GM21390 (cell line): Measurements from ENCODE around the gene GULP1.

Source experiments
- ATAC-seq: cut with Tn5 transposase; IDR thresholded peaks from one replicate; pipeline ENCODE4 v1.9.1; 2021; ENCODE audit not compliant: unreplicated experiment

Gene GULP1

DNA sequence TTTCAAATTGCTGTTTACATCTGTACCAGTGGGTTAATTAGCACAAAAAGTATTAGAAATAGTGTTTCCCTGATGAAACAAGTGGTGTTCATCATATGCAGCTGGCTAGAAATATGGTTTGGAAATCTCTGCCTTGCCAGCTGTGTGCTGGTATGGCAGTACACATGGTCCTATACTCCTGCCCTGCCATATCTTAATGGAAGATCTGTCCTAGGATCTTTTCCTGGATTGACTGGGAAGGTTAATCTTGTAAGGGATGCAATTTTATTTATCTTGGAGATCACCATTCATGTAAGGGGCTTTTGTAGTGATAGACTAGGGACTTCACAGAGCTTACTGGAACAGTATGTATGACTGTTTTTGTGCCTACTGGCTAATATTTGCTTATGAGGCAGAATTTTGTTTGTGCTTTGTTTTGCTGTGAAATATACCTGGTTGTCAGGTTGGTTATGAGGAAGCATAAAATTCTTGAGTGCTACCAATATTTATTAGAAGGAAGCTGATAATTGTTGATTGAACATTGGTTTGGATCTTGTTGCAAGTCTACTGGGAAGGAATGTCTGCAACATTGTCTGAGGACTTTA is 73.5 kb downstream of the GULP1 start:
- no peak for ATAC-seq

DNA sequence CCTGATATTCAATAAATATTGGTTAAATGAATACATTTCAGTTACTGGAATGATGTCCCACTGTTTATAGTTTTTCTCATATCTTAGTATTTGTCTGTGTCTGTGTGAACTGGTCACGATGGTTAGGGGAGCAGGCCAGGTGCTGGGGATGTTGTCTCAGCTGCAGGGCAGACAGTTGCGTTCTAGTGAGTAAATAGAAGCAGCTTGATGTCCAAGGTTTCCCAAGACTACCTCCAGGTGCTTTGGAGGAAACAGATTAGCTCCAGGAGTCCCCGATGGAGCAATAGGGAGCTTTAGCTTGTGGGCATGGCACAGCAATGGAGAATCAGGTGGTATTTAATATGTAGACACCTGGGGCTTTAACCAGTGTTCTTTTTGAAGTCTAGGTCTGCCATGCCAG is 75.5 kb downstream of the GULP1 start:
- no peak for ATAC-seq

DNA sequence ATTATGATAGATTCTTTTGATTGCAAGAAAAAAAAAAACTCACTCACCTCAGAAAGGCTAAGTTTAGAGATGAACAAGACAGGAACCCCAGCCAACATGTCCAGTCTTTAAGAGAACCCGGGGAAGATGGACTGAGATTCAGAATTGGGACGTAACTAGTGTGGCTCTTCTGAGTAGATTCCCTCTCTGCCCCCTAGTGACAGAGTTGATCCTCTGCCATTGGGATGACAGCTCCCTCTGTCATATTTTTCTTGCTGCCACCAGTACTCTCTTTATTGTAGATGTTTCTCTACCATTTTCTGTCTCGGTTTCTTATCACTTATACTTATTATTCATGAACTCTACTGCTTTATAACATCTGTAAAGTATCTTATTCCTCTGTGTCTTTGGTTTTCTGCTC is 77.7 kb downstream of the GULP1 start:
- ATAC-seq, result peak; percentile 84

DNA sequence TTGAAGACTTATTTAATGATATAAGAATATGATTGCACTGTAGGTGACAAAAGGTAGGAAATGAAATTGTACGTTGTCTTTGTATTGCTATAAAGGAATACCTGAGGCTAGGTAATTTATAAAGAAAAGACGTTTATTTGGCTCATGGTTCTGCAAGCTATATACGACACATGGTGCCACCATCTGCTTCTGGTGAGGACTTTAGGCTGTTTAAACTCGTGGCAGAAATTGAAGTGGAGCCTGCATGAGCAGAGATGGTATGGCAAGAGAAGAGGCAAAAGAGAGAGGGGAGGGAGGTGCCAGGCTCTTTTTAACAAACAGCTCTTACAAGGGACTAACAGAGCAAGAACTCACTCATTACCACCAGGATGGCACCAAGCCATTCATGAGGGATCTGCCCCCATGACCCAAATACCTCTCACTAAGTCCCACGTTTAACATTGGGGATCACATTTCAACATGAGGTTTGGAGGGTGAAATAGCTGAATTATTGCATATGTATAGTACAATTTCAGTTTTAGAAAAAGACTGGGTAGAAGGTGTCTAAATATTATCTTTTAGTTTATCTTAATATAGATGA is 86.8 kb downstream of the GULP1 start:
- ATAC-seq, result no peak

DNA sequence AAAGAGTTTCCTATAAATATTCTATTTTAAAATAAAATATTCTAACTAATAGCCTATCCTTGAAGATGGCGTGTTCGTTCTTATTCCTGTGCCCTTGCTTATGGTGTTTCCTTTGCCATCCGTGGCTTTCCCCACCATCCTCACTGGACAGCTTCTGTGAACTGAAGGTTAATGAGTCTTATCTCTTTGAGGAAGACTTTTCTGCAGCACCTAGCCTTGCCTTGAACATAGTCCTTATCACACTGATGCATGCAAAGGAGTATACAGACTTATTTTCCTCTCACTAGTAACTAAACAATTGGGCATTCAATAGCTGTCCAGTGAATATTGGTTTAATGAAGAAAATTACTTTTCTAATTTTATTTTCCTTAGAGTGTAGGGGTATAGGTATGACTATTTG is 88.1 kb downstream of the GULP1 start:
- no peak for ATAC-seq

DNA sequence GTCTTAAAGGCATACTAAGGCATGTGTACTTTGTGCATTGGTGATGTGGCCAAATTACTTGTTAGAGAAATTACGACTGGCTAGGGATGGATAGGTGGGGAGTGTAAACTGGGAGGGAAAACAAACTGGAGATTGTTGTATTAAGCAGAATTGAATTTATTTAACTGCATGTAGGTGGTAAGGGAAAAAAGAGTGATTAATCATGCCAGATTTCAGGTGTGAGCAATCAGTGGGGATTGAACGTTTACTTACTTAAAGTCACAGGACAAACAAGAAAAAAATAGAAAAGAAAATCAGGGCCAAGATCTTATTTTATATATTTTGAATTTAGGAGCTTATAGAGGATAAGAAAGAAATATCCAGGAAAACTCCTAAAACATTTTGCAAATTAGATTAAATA is 88.6 kb downstream of the GULP1 start:
- ATAC-seq, result no peak

DNA sequence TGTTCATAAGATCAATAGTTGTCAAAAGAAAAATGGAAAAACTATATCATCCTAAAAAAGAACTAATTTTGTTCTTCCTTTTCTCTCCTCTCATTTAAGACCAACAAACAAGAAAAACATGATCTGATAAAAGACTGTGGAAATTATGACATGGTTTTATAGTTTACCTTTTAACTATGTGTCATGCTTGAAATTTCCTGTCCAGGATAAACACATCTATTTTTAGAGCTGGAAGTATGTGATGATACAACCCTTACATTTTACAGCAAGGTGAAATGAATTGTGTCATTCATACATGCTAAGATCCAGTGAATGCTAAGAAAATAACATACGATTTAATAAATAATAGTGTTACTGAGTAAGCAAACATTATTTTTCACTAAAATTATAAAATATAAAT is 89.9 kb downstream of the GULP1 start:
- no peak for ATAC-seq

DNA sequence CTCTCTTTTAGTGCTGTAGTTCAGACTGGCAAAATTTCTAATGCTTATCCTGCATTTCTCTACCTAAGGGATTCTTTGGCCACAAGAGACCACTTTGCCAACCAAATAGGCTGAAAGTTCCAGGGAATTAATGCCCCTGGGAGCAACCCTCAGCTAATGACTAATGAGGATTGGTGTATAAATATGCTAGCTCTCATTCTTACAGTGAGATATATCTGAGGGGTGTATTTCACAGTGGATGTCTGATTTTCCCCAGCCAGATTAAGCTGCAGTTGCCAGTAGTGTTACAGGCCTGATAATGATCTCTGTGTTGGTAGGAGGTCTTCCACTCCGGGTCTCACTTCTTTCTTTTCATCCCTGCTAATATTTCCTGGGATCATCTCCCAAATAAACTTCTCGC is 90.4 kb downstream of the GULP1 start:
- no peak for ATAC-seq

DNA sequence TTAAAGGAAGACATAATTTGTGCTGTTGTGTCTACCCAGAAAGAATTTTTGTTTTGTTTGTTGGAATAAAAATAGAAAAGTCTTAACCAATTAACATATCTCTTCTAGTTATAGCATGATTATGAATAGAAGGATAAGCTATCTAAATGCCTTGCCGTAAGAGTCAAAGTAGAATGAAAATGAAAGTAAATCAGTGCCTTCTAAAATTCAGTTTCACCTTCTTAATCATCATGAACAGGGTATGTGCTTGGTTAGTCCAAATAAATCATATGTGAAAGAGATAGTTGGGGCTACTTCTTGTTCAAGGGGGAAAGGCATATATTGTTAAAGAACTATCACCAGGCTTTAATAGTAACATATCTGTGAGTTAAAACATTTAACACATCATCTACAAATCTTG is 91.5 kb downstream of the GULP1 start:
- ATAC-seq, result no peak

DNA sequence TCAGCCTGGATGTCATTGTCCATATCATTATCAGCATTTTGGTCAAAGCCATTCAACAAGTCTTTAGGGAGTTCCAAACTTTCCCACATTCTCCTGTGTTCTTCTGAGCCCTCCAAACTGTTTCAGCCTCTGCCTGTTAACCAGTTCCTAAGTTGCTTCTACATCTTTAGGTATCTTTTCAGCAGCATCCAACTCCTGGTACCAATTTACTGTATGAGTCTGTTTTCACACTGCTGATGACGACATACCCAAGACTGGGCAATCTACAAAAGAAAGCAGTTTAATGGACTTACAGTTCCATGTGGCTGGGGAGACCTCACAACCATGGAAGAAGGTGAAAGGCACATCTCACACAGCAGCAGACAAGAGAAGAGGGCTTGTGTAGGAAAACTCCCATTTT is 94.2 kb downstream of the GULP1 start:
- no peak for ATAC-seq

DNA sequence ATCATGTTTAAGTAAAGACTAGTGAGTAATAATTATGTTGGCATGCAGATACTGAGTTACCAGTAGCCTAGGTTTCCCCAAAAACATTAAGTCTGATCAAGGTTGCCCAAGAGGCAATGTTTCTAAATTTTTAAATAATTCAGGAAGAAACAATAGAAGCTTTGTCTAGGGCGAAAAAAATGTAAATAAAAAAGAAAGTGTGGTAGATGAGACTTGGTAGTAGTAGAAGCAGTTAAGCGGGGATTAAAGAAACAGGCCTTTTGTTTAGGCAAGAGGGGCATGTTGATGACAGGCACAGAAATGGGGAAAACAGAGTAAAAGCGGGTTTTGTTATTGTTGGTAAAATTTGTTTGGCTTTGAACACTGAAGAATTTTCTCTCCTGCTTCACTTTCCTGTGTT is 97.2 kb downstream of the GULP1 start:
- ATAC-seq, result no peak

DNA sequence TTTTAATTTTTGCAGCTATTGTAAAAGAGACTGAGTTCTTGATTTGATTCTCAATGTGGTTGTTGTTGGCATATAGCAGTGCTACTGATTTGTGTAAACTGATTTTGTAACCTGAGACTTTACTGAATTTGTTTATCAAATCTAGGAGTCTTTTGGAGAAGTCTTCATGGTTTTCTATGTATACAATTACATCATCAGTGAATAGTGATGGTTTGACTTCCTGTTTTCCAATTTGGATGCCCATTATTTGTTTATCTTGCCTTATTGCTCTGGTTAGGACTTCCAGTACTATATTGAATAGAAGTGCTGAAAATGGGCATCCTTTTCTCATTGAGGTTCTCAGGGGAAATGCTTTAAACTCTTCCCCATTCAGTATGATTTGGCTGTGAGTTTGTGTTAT is 99.7 kb downstream of the GULP1 start:
- no peak for ATAC-seq

DNA sequence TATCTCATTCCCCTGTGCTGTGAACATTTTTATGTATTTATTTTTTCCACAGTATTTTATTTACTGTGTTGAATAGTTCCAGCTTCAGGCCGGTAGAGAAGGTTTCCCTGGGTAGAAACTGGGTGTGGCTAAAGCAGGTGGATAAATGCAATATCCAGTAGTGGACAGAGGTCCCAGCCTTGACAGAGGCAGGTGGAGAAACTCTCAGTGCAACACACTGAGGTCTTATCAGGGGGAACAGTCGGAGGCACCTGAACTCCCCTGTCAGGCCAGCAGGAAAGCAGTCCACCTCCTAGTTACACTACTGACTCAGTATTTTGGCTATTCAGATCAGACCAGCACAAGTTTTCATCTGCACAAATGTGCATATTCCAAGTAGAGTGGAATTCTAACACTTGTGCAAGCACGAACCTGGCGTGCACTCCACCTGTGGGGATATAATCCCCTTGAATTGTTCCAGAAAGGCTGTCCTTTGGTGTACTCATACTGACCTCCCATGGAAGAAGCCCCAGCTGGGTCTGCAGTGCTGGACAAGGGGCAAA is 103.3 kb downstream of the GULP1 start:
- no peak for ATAC-seq

DNA sequence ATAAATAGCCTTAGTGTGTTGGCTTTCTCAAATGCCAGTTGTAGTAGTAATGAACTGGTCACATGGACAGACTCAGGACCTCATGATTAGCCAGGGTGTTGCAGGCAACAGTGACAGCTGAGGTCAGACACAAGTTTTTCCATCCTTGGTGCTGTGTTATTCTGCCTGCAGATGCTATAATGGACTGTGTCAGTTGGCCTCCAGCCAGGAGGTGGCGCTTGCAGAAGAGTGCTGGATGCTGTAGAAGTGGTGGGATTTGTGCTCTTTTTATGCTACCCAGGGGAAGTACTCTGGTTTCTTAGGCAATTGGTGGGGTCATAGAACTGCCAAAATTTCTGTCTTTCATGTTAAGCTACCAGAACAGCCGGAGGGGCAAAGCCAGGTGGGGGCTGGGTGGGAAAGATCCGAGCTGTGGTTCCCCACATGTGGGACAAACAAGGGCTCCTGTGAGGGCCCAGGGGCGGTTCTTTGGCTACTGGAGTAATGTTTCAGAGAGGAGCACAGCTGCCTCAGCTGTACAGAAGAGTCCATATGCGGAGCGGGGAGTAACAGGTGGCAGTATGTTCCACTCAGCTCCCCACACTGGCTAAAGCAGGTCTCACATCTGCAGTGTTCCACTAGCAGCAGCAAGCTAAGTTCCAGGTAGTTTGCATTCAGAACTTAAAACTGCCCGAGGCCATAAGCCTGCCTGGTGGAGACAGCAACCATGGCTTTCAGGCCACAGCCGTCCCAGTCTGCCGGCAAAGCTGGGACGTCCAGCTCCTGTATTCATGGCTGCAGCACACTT is 104.4 kb downstream of the GULP1 start:
- no peak for ATAC-seq

DNA sequence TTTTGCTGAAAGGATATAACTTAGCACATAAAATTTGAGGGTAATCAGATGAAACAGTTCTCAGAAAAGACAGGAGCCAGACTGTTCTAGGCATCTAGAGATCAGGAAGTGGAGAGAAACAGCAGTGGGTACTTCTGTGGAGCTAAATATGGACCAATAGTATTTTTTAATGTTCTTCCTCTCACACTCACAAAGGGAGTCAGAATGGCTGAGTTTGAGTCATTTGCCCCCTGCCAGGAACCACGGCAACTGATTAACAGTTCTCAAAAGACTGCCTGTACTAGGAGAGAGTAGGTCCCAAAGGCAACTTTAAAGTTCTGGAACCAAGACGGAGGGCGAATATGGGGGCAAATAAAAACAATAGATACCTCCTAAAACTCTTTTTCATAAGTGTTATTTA is 107.5 kb downstream of the GULP1 start:
- no peak for ATAC-seq

DNA sequence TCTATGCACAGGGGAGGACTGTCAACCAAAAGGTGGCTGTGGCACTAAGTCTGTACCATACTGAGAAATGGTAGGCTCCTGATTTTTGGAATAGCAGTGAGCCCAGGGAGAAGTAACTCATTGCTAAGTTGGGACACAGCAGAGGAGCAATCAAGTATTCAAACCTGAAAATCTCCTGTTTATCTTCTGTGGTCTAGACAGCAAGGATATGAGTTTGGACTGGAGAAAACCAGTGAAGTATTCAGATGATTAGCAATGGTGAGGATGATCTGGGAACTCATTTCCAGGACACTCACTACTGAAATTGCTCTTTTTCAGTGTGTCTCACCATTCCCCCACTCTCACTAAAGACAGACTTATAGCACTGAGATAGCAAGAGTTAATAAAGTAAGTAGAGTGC is 112.0 kb downstream of the GULP1 start:
- ATAC-seq, result no peak

DNA sequence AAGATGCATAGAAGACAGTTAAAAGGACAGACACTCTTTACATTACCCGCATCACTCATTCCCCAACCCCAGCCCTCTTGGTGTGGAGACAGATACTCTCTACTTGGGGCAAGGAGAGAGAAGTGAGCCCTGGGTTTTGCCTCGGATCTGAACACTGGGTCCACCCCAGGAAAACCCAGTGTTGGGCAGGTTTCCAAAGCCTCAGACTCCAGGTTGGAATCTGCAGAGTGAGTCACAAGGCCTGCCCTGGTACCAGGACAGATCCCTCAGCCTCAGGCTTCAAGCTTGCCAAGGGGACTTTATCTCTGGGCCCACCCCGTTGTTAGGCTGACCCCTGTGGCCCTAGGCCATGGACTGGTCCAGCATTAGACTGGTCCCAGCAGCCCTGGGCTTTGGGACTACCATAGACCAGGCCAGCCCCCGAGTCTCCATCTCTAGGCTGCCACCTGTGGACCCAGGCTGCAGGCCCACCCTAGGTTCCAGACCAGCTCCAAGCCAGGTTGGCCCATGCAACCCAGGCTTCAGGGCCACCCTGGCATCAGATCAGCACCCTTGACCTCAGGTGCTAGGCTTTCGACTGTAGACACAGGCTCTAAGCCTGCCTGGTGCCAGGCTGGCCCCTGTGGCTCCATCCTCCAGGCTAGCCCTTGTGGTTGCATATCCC is 112.8 kb downstream of the GULP1 start:
- no peak for ATAC-seq

DNA sequence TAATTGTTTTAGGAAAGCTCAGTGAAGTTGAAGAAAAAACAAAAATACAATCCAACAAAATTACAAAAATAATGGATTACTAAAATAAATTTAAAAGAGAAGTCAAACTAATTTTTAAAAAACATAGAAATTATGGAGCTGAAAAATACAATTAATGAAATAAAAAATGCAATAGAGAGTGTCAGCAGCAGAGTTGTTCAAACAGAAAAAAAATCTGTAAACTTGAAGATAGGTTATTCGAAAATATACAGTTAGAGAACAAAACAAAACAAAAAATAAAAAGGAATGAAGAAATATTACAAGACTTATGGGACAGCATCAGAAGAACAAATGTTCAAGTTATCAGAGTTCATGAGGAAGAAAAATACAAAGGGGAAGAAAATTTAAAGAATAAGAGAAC is 114.7 kb downstream of the GULP1 start:
- ATAC-seq, result no peak

DNA sequence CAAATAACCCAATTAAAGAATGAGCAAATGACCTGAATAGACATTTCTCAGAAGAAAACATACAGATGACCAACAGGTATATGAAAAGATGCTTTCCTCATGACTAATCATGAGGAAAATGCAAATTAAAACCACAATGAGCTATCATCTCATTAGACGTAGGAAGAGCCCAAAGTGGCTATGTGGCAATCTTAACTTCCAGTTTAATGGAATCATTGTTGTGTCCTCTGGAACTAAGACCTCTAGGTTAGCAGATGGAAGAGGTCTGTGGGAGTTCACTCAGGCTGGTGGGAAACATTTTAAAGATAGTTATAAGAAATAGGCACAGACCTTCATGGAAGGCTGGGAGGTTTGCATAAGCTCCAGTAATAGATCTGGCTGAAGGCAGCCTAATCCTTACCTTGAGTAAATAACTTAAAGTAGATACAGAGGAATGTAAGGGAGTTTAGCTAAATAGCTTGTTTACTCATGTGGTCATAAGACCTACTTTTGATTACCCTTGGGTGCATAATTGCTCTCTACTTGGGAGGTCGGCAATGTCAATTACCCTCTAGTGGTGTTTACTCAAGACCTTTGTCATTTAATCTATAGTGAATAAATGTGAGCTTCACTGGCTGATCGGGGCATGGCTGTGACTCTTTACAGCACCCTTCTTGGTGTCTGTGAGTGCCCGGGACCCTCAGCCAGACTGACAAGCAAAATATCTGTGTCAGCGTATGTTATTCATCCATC is 119.0 kb downstream of the GULP1 start:
- ATAC-seq, result no peak

DNA sequence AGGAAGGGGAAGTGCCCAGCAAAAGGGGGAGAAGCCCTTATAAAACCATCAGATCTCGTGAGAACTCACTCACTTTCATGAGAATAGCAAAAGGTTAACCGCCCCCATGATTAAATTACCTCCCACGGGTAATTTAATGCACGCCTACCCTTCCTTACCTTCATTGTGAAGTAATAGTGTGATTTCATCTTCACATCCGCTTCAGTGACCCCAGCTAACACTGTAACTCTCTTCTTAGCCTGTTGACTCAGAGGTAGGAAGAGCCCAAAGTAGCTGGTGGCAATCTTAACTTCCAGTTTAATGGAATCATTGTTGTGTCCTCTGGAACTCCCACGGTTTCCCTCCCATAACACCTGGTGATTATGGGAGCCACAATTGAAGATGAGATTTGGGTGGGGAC is 120.5 kb downstream of the GULP1 start:
- ATAC-seq, result no peak

DNA sequence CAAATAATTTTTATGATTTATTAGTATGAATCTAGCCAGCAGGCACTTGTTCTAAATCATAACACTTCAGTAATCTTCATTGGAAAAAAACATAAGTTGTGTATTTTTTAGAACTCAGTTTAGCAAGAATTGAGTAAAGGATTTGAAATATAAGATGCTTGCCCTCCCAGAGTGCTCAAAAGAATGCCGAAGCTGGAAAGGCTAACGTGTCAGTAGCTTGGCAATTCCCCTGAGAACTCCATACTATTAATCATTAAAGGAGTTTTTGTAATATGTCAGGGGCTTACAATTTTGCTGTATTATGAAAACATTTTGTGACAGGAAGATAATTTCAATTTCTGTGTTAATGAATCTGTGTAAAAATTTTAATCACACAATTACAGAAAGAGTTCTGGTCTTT is 122.7 kb downstream of the GULP1 start:
- ATAC-seq, result no peak
